GM21447 (cell line): ENCODE measurements around the gene SHH.

Experiments
- ATAC-seq: cut with Tn5 transposase; IDR thresholded peaks from one replicate; pipeline ENCODE4 v1.9.1; 2021; ENCODE audit not compliant: unreplicated experiment

The SHH gene

DNA sequence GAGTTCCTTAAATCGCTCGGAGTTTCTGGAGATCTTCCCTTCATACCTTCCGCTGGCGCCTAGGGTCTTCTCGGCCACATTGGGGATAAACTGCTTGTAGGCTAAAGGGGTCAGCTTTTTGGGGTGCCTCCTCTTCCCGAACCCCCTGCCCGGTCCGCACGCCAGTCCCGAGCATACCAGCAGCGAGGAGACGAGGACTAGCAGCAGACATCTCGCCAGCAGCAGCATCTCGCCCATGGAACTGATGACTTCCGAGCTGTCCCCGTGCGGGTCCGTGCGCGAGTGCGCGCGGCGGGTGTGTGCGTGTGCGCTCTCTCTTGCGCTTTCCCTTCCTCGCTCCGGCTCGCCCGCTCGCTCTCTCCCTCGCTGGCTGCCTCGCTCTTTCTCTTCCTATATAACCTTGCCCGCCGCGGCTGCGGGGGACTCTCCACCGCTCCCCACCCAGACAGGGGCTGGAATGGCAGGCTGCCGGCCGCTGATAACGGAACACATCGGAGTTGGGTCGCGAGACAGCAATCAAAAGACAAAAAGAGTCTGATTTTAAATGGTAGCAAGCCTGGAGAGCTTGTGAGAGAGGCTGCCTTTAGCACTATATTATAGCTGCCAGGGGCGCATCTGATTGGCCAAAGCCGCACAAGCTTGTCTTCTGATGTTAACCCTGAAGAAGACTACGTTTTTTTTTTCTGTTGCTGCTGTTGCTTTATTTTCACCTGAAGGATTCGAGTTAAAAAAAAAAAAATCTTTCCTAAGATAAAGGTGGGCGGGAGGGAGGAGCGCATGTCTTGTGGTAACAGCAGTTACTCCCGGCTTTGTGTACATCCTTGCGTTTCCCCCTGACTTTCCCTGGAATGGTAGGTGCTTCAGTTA lies at the start of gene SHH:
TSS of gene SHH (minus strand) at position 569 of the 867 bp plus-strand sequence. CDS start at position 228, 341 bp downstream.
- ATAC-seq = no peak

DNA sequence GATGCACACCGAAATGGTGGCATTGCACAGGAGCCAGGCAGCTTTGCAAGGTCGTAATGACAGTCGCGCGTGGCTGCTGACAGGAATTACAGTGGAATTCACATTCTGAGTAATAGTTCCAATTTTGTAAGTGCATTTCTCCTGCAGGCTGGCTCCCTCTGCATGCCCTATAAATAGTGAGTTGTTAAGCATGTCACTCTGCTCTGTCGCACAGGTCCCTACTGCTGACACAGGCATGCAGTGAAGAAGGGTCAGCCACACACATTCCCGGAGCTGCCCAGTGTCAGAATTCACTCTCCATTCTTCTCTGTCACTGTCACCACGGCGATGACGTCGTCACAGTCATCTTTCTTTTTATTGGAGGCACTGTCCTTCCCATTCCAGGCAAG lies 49.2 kb upstream of the SHH start:
- no peak for ATAC-seq

- ATAC-seq = no peak
Measured at GRCh38 chr7:155860840-155861479, 48.7 kb upstream of the SHH start.

DNA sequence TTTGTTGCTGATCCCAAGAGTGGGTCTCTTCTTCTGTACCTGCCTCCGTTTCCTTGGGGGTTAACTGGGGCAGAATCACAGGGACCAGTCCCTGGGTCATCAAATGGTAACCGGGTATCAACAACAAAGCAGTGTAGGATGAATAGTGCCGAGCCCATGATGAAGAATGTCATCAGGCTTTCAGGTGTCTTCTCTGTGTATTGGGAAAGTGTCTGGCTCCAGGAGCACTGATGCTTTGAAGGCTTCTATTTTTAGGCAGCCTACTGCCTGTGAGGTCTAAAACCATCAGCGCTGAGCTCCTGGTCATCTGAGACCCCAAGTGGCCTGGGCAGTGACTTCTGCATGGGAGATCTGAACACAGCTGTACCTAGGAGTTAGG lies 48.2 kb upstream of the SHH start:
- ATAC-seq = no peak

- ATAC-seq = no peak
Measured at GRCh38 chr7:155858521-155859061, 46.3 kb upstream of the SHH start.

DNA sequence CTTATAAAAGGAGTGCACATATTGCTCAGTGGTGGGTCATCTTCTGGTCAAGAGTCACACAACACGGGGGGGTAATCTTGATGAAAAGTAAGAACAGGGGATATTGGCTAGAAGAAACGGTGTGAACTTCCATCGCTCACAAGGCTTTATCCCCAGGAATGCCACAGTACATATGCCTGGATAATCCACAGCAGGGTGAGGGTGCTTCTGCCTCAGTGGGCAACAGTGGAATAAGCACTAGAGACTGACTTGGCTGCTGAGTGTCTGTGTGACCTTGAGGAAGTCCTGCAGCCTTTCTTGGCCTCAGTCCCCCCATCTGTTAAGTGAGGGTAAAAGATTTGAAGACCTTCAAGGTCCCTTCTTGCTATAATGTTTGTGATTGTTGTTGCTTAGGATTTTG lies 44.9 kb upstream of the SHH start:
- ATAC-seq = no peak

DNA sequence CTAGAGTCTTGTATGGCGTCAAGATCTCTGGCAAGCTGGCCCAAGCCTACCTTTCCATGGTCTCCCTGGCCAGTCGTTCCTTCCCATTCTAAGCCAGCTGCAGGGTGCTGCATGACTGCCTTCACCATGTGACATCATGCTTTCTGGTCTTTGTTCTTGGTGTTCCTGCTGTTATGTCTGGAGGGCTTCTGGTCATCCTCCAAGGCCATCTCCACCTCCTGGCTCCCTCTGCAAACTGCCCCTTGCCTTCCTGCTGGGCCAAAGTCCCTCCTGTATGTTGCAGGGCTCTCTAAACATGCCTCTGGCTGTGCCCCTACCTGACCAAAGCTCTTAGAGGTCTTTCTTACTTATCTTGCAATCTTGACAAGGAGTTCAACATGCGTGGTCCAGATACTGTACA lies 44.4 kb upstream of the SHH start:
- ATAC-seq = no peak

GRCh38 chr7:155852426-155853301 lies 40.4 kb upstream of the SHH start:
- no peak for ATAC-seq

GRCh38 chr7:155851892-155852291 lies 39.6 kb upstream of the SHH start:
- ATAC-seq = no peak

GRCh38 chr7:155850766-155851678 lies 38.8 kb upstream of the SHH start:
- ATAC-seq = no peak

GRCh38 chr7:155850001-155850436 lies 37.8 kb upstream of the SHH start:
- ATAC-seq = no peak

DNA sequence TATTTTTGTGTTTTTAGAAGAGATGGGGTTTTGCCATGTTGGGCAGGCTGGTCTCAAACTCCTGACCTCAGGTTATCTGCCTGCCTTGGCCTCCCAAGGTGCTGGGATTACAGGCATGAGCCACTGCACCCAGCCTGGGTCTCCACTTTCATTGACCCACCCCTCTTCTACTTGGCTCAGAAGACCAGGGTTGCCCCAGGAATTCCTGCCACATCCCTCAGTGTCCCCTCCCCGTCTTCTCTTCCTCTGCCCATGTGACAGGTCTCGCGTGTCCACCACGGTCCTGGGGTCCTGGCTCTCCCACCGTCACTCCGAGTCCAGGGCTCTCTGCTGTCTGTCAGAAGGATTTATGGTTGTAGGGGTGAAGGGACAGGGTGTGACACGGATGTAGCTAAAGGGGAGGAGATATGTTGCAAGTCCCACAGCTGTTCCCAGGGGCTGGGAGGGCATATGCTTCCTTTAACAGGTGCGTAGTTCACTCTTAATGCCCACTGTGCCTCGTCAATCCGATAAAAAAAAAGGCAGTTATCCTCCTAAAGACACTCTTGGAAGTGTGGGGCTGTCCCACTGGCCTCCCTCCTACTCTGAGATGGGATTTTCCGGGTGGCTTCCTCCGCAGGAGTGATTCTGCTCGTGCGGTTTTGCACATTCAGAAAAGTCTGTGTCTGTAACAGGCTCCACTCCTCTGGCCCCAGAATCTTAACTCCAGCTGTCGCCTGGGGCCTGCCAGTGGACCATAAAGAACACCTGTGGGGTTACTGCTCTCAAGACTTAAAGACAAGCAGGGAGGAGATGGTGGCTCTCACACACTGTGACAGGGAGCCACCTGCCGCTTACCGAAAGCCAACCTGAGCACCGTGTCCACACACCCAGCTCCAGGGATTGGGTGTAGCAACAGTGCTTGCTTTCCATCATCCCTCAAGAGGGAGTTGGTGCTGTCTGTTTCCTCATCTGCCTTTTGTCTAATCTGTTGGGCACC lies 36.7 kb upstream of the SHH start:
- ATAC-seq = no peak

GRCh38 chr7:155847821-155848435 lies 35.7 kb upstream of the SHH start:
- ATAC-seq = no peak

DNA sequence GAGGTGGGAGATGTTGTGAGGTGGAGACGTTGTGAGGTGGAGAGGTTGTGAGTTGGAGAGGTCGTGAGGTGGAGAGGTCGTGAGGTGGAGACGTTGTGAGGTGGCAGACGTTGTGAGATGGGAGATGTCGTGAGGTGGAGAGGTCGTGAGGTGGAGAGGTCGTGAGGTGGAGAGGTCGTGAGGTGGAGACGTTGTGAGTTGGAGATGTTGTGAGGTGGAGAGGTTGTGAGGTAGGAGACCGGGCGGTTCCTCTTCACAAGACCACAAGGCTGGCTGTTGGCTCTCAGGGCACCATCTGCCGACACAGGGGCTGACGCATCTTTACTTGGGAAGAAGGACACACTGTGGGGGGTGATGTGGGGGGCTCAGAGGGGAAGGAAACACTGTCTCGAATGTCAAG lies 34.7 kb upstream of the SHH start:
- no peak for ATAC-seq

GRCh38 chr7:155846156-155846555 lies 33.9 kb upstream of the SHH start:
- no peak for ATAC-seq

DNA sequence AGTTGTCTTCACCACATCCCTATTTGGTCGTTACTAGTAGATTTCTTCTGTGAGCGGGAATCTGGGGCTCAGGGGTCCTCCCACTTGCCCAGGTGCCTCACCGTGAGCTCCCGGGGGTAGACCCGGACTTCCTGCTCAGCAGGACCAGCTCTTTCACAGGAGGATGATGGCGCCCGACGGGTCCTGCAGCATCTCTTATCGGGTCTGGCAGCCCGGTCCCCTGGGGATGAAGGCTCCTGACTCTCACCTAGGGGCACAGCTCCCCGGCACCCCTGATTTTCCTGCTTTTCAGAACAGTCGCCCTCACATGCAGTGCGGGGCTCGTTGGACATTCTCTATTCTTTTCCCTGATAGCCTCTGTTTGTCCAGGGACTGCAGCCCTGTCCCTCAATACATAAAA lies 33.0 kb upstream of the SHH start:
- no peak for ATAC-seq

GRCh38 chr7:155844526-155844925 lies 32.3 kb upstream of the SHH start:
- no peak for ATAC-seq

DNA sequence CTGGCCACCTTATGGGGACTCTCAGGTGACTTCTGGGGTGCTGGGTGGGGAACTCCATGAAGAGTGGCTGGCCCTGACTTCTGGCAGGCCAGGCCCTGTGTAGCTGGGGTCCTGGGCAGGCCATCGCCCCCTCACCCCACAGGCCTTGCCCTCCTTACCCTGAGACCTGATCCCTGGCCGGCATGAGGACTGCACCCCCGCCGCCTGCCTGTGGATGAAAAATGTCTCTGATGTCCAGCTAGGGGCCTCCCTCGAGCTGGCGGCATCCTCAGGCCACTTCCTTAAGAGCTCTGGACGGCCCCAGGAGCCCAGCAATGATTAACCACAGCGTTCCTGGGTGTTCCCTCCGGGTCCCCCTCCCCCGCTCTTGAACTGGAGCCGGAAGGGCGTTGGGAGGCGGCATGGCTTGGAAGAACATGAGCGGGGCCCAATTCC lies 31.8 kb upstream of the SHH start:
- ATAC-seq = no peak
